Fibroblast of lung (primary cell): Measurements from ENCODE around the gene LAMA4.

Experiments
- EZH2 ChIP-seq: IDR thresholded peaks from 2 replicates; pipeline ENCODE4 v1.5.1; 2012; ENCODE audit warnings: low read length, control low read depth, mild to moderate bottlenecking; ENCODE audit errors: missing control alignments
- TF ChIP-seq, protein P1 (sequence below), 2 donors: IDR thresholded peaks in 1 of 2; conservative IDR thresholded peaks in 1 of 2; 1 replicate in 1 of 2; 2 replicates in 1 of 2; pipeline ENCODE4 v1.5.1; 2011 to 2012; ENCODE audit warnings: low read length in 2 of 2, control low read depth in 1 of 2, inconsistent platforms in 1 of 2, low read depth in 1 of 2, mild to moderate bottlenecking in 1 of 2

DNA sequence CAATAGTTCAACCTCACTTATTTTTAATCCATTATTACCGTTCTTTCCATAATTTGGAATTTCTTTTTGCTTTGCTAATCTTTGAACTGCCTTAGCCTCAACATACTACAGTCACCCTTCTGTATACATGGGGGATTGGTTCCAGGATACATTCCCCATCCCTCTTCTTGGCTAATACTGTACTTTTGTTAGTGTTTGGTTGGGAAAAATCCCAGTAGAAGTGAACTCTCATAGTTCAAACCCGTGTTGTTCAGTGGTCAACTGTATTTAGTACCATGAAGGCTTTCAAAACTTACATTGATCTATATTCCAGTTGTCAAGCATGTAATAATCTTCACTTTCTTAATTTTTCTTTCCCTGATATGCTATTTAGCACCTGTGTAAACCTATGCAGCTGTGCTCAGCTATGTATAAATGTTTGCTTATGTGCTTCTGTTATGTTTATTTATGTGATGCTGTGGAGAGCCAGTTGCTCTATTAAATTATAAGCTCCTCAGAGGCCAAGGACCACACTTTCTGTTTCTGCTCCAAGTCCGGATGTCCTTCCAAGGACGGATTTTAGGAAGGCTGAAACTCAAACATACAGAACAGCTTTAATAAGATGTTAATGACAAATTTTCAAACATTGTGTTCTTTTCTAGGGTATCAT, 33.3 kb upstream of the LAMA4 start:
- TF ChIP-seq, protein P1, sequence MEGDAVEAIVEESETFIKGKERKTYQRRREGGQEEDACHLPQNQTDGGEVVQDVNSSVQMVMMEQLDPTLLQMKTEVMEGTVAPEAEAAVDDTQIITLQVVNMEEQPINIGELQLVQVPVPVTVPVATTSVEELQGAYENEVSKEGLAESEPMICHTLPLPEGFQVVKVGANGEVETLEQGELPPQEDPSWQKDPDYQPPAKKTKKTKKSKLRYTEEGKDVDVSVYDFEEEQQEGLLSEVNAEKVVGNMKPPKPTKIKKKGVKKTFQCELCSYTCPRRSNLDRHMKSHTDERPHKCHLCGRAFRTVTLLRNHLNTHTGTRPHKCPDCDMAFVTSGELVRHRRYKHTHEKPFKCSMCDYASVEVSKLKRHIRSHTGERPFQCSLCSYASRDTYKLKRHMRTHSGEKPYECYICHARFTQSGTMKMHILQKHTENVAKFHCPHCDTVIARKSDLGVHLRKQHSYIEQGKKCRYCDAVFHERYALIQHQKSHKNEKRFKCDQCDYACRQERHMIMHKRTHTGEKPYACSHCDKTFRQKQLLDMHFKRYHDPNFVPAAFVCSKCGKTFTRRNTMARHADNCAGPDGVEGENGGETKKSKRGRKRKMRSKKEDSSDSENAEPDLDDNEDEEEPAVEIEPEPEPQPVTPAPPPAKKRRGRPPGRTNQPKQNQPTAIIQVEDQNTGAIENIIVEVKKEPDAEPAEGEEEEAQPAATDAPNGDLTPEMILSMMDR (conservative IDR thresholded peaks at IDR 0.05 in 1 of 2, IDR thresholded peaks at IDR 0.05 in 1 of 2; ENCODE audit: low read depth in 1 of 2, low read length in 2 of 2), result no peak
- no peak for TF ChIP-seq EZH2
